IMR-90 (cell line): Measurements from ENCODE around the gene ACOX2. TPM values are rescaled to one million over a fixed set of nuclear protein-coding genes. Genes with fewer than 3 reads are reported as not detected.

Source experiments
- ATAC-seq: fragments of 200-7000 bp; cut with Tn5 transposase; 2 replicates; pipeline ENCODE4 v1.9.1; 2020; ENCODE audit warnings: low read depth, mild to moderate bottlenecking, moderate library complexity
- BruUV-seq: library from RNA; stranded (reverse); fragments of 400-500 nt; replicated peaks from 2 replicates; lab custom pipeline; 2021; lab: Mats Ljungman, UMichigan
- CTCF ChIA-PET: fragments of 300-600 bp; formaldehyde crosslinking; extraction: SDS; loops from one replicate; lab custom pipeline; 2021; ENCODE audit warnings: antibody characterized with exemption; lab: Yijun Ruan, JAX
- POLR2A ChIA-PET: fragments of 300-600 bp; sonication (Branson Sonifier 250); formaldehyde crosslinking; loops from one replicate; lab custom pipeline; 2022; ENCODE audit warnings: antibody characterized with exemption; ENCODE audit not compliant: unreplicated experiment; lab: Charles Lee
- DNase-seq: peaks from one replicate; pipeline ENCODE4 v3.0.0; 2013
- H2AFZ ChIP-seq: replicated peaks from 2 replicates; pipeline ENCODE3; 2013; ENCODE audit warnings: low read length, mild to moderate bottlenecking; ENCODE audit not compliant: poor library complexity
- H2AK5ac ChIP-seq: 2 replicates; pipeline ENCODE4 v1.6.1; 2013; ENCODE audit warnings: low read depth, low read length, inconsistent platforms
- H2AK9ac ChIP-seq: replicated peaks from 2 replicates; pipeline ENCODE3; 2013; ENCODE audit warnings: mild to moderate bottlenecking, low read depth, low read length, moderate library complexity; ENCODE audit not compliant: poor library complexity
- H2BK120ac ChIP-seq: 2 replicates; pipeline ENCODE4 v1.6.1; 2013; ENCODE audit warnings: low read depth, low read length, inconsistent platforms
- H2BK15ac ChIP-seq: 3 replicates; pipeline ENCODE4 v1.6.1; 2013; ENCODE audit warnings: low read depth, low read length, inconsistent platforms
- H2BK20ac ChIP-seq: 2 replicates; pipeline ENCODE4 v1.6.1; 2013; ENCODE audit warnings: low read depth, mild to moderate bottlenecking, inconsistent platforms, low read length, moderate library complexity
- H2BK5ac ChIP-seq: 2 replicates; pipeline ENCODE4 v1.6.1; 2013; ENCODE audit warnings: mild to moderate bottlenecking, low read depth, low read length, inconsistent platforms; ENCODE audit not compliant: poor library complexity, severe bottlenecking
- H3K14ac ChIP-seq: replicated peaks from 2 replicates; pipeline ENCODE4 v1.6.1; 2013; ENCODE audit warnings: low read depth, low read length, inconsistent platforms
- H3K18ac ChIP-seq: 2 replicates; pipeline ENCODE4 v1.6.1; 2013; ENCODE audit warnings: low read depth, low read length, control low read depth
- H3K23ac ChIP-seq: 2 replicates; pipeline ENCODE4 v1.6.1; 2013; ENCODE audit warnings: low read depth, low read length, inconsistent platforms
- H3K27ac ChIP-seq: 2 replicates; pipeline ENCODE4 v1.5.1; 2013; ENCODE audit warnings: mild to moderate bottlenecking, control low read depth, low read length; ENCODE audit not compliant: insufficient read depth
- H3K27me3 ChIP-seq: 2 replicates; pipeline ENCODE4 v1.6.1; 2013; ENCODE audit warnings: low read length; ENCODE audit not compliant: control insufficient read depth, insufficient read depth
- H3K36me3 ChIP-seq: 2 replicates; pipeline ENCODE4 v1.6.1; 2013; ENCODE audit warnings: low read length, mixed read lengths; ENCODE audit not compliant: control insufficient read depth, insufficient read depth
- H3K4ac ChIP-seq: 2 replicates; pipeline ENCODE4 v1.6.1; 2013; ENCODE audit warnings: low read depth, low read length, inconsistent platforms
- H3K4me1 ChIP-seq: 2 replicates; pipeline ENCODE4 v1.6.1; 2013; ENCODE audit warnings: low read length, mixed read lengths; ENCODE audit not compliant: control insufficient read depth, insufficient read depth
- H3K4me2 ChIP-seq: 2 replicates; pipeline ENCODE4 v1.6.1; 2013; ENCODE audit warnings: low read depth, mild to moderate bottlenecking, control low read depth, low read length, moderate library complexity
- H3K4me3 ChIP-seq: 2 replicates; pipeline ENCODE4 v1.5.1; 2013; ENCODE audit warnings: low read depth, mild to moderate bottlenecking, control low read depth, low read length, moderate library complexity; ENCODE audit not compliant: insufficient read depth
- H3K56ac ChIP-seq: 2 replicates; pipeline ENCODE4 v1.6.1; 2013; ENCODE audit warnings: low read length, inconsistent platforms; ENCODE audit not compliant: insufficient read depth; ENCODE audit errors: extremely low read depth
- H3K79me1 ChIP-seq, 2 experiments: 2 replicates each; pipeline ENCODE4 v1.6.1; 2013; ENCODE audit warnings: low read length in 2 of 2, inconsistent platforms in 1 of 2, low read depth in 1 of 2
- H3K9ac ChIP-seq: 2 replicates; pipeline ENCODE4 v1.6.1; 2013; ENCODE audit warnings: low read depth, low read length, control low read depth
- H3K9me1 ChIP-seq: 2 replicates; pipeline ENCODE4 v1.6.1; 2013; ENCODE audit warnings: low read length, inconsistent platforms; ENCODE audit not compliant: insufficient read depth
- H3K9me3 ChIP-seq: 2 replicates; pipeline ENCODE4 v1.6.1; 2013; ENCODE audit warnings: low read length; ENCODE audit not compliant: control insufficient read depth, insufficient read depth
- H4K20me1 ChIP-seq: 2 replicates; pipeline ENCODE4 v1.6.1; 2013; ENCODE audit warnings: low read length, inconsistent platforms; ENCODE audit not compliant: insufficient read depth
- H4K5ac ChIP-seq: 2 replicates; pipeline ENCODE4 v1.6.1; 2013; ENCODE audit warnings: mild to moderate bottlenecking, low read depth, low read length, control low read depth
- H4K8ac ChIP-seq, 2 experiments: 2 replicates each; pipeline ENCODE4 v1.6.1; 2013; ENCODE audit warnings: low read depth in 2 of 2, low read length in 2 of 2, control low read depth in 1 of 2, inconsistent platforms in 1 of 2
- H4K91ac ChIP-seq: 2 replicates; pipeline ENCODE4 v1.6.1; 2013; ENCODE audit warnings: low read depth, low read length, inconsistent platforms; ENCODE audit not compliant: insufficient read depth
- BHLHE40 ChIP-seq: fragments of 150-350 bp; IDR thresholded peaks from 2 replicates; pipeline ENCODE4 v1.6.1; 2016; ENCODE audit warnings: mild to moderate bottlenecking, low read depth, low read length
- CEBPB ChIP-seq: IDR thresholded peaks from 2 replicates; pipeline ENCODE4 v1.6.1; 2012; ENCODE audit warnings: low read depth, low read length, improper control_type of control experiment
- CHD1 ChIP-seq: IDR thresholded peaks from 2 replicates; pipeline ENCODE4 v1.6.1; 2012; ENCODE audit warnings: low read depth, low read length, improper control_type of control experiment
- FOS ChIP-seq: fragments of 150-350 bp; IDR thresholded peaks from 2 replicates; pipeline ENCODE4 v1.6.1; 2016; ENCODE audit warnings: low read depth, low read length
- MAFK ChIP-seq: IDR thresholded peaks from 2 replicates; pipeline ENCODE4 v1.6.1; 2012; ENCODE audit warnings: low read depth, low read length, improper control_type of control experiment
- MAZ ChIP-seq: IDR thresholded peaks from 2 replicates; pipeline ENCODE4 v1.6.1; 2012; ENCODE audit warnings: low read depth, mild to moderate bottlenecking, low read length, improper control_type of control experiment, moderate library complexity, borderline replicate concordance
- MXI1 ChIP-seq: IDR thresholded peaks from 2 replicates; pipeline ENCODE4 v1.6.1; 2012; ENCODE audit warnings: low read depth, mild to moderate bottlenecking, low read length, moderate library complexity, borderline replicate concordance
- NFE2L2 ChIP-seq: fragments of 150-350 bp; IDR thresholded peaks from 2 replicates; pipeline ENCODE4 v1.6.1; 2016; ENCODE audit warnings: low read depth, mild to moderate bottlenecking, low read length
- POLR2A ChIP-seq: IDR thresholded peaks from 2 replicates; pipeline ENCODE4 v1.6.1; 2012; ENCODE audit warnings: mild to moderate bottlenecking, low read depth, low read length
- RAD21 ChIP-seq: IDR thresholded peaks from 2 replicates; pipeline ENCODE4 v1.6.1; 2012; ENCODE audit warnings: low read length, improper control_type of control experiment
- RCOR1 ChIP-seq: IDR thresholded peaks from 2 replicates; pipeline ENCODE4 v1.6.1; 2012; ENCODE audit warnings: mild to moderate bottlenecking, low read length, improper control_type of control experiment; ENCODE audit not compliant: insufficient replicate concordance
- RFX5 ChIP-seq: IDR thresholded peaks from 2 replicates; pipeline ENCODE4 v1.8.0; 2012; ENCODE audit warnings: low read depth, mild to moderate bottlenecking, low read length, moderate library complexity
- WGBS, 2 experiments: methylation state at CpG; one replicate each; pipeline versions ENCODE4 v1.1.5 to v1.1.7; 2013; ENCODE audit warnings: missing lambda C conversion rate in 2 of 2; ENCODE audit not compliant: insufficient read length in 1 of 2; ENCODE audit errors: extremely low coverage in 2 of 2; 5-methylcytosine and 5-hydroxymethylcytosine counted together
- dilution Hi-C: fragments of 300-500 bp; cut with HindIII; formaldehyde crosslinking; loops from one replicate; pipeline ENCODE4 v1.14.3; 2018; ENCODE audit warnings: low sequenced_read_pairs; ENCODE audit not compliant: unreplicated experiment
- in situ Hi-C: fragments of 300-500 bp; cut with MboI; formaldehyde crosslinking; loops from 3 replicates; pipeline ENCODE4 v1.14.3; 2019; ENCODE audit warnings: low sequenced_read_pairs, inconsistent platforms, mixed read lengths
- intact Hi-C: fragments of 100-400 bp; cut with micrococcal nuclease; formaldehyde crosslinking; loops from 2 replicates; pipeline ENCODE4 v1.10.0; 2022
- polyA plus RNA-seq, 3 experiments: library from polyadenylated mRNA; depleted of rRNA; stranded (reverse); fragments of >200 nt; gene quantifications; 2 replicates each; pipeline ENCODE4 v1.2.3, GENCODE V29; 2012; ENCODE audit warnings: low replicate concordance in 1 of 3
- total RNA-seq: library from RNA; depleted of rRNA; stranded (reverse); fragments of >200 nt; gene quantifications from 2 replicates; pipeline ENCODE4 v1.2.3, GENCODE V29; 2012
- TF ChIP-seq, protein P1 (sequence below): fragments of 150-350 bp; IDR thresholded peaks from 2 replicates; pipeline ENCODE4 v1.6.1; 2016; ENCODE audit warnings: low read depth, mild to moderate bottlenecking, low read length, moderate library complexity, borderline replicate concordance
- TF ChIP-seq, protein P2 (sequence below): conservative IDR thresholded peaks from 2 replicates; pipeline ENCODE4 v1.5.1; 2012; ENCODE audit warnings: mild to moderate bottlenecking, low read depth, low read length, improper control_type of control experiment

The ACOX2 gene
- total and polyA plus RNA-seq, 2 of the 4 experiments (the other 2 are of a cell fraction): 15.6 to 32.9 TPM

DNA sequence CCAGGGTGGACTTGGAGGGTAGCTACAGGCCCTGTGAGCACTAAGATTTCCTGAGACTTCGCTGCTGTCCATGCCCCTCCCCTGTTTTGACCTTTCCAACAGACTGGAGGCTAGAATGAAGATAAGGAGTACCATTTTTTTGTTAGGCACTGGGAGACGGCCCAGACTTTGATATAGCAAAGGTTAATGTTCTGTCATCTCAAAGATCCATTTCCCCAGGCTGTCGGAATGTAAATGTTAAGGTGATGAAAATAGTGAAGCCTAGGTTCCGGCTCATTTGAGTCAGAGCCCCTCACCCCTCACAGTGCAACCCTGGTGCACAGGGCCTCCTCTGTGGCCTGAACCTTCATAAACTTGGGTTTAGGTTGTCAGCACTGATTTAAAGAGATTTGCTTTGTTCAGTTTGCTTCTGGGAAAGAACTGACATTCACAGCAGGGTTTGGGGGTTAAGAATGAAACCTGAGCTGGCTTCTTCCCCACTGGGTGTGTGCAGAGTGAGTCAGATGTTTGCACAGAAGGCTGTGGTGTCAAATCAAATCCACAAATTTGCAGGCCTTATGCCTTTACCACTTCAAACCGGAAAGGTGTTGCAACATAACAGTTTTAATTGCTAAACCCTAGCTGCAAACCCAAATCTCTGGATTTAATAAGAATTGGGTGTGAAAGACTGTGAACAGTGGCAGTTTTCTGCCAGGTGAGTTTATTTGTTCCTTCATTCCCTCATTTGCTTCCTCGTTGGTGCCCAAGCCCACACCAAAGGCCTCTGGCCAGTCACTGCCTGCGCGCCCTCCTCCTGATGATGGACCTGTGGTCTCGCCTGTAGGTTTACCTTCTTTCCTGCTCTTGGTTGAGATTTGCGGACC, 65.7 kb downstream of the ACOX2 start:
- H2BK5ac ChIP-seq: peak overlapping the region; percentile 41
- peak overlapping the region; percentile 63 for H3K18ac ChIP-seq
- H3K9me1 ChIP-seq: peaks cover 10% of the 10 kb centered on the region
- H2AK9ac ChIP-seq: peak overlapping the region; percentile 48
- no peaks in the 10 kb centered on the region for H3K9me3 ChIP-seq
- intact Hi-C loops (loop anchor here (5.0 kb wide), 1 partner anchor 34 kb away; no protein-coding TSS in a partner anchor), dilution Hi-C loops (no loop called here), in situ Hi-C loops (no loop called here)
- H3K4ac ChIP-seq: peak overlapping the region; percentile 66
- no peaks in the 10 kb centered on the region for H4K20me1 ChIP-seq
- peak overlapping the region; percentile 36; the same call in 1 of the 2 replicates for H2AK5ac ChIP-seq
- H3K4me1 ChIP-seq: peaks cover 14% of the 10 kb centered on the region
- H2BK15ac ChIP-seq: peak overlapping the region; percentile 81; the same call in 1 of the 3 replicates
- H2AFZ ChIP-seq: peak overlapping the region; percentile 76
- no peaks in the 10 kb centered on the region for H3K79me1 ChIP-seq
- peak overlapping the region; percentile 69 for H3K4me2 ChIP-seq
- 0 out of 2 replicates have a peak, but pooled peaks cover 1% of the 10 kb centered on the region for H3K27me3 ChIP-seq
- H2BK120ac ChIP-seq: peak overlapping the region; percentile 48; the same call in 1 of the 2 replicates
- no TSS peak for BruUV-seq
- H3K27ac ChIP-seq: peak overlapping the region; percentile 61
- DNase-seq (peak; percentile 83), ATAC-seq (peak; percentile 88)
- 90% methylated on average over 3 of the region's 10 CpGs; no CpG with 5 or more reads in 1 of the 2 experiments for WGBS, 2 experiments
- H3K4me3 ChIP-seq: no peak overlapping the region
- H2BK20ac ChIP-seq: no peak overlapping the region
- H4K8ac ChIP-seq: peak overlapping the region; percentile 1 to 62; a peak in 3 of 4 replicates
- H3K23ac ChIP-seq: peak overlapping the region; percentile 26; the same call in 1 of the 2 replicates
- ChIA-PET CTCF (interaction anchor here (0.6 to 1.4 kb wide), 5 partner anchors 8 to 1840 kb away, joined by 3 to 5 read pairs (median 3); no protein-coding TSS in a partner anchor), POLR2A (interaction anchor here (1.1 kb wide), 1 partner anchor 21 kb away, joined by 3 read pairs; no protein-coding TSS in a partner anchor)
- H3K14ac ChIP-seq: peak overlapping the region; percentile 37
- H3K36me3 ChIP-seq: no peaks in the 10 kb centered on the region
- no peak overlapping the region for H3K9ac ChIP-seq
- no peak for TF ChIP-seq MXI1
- TF ChIP-seq, protein P1, sequence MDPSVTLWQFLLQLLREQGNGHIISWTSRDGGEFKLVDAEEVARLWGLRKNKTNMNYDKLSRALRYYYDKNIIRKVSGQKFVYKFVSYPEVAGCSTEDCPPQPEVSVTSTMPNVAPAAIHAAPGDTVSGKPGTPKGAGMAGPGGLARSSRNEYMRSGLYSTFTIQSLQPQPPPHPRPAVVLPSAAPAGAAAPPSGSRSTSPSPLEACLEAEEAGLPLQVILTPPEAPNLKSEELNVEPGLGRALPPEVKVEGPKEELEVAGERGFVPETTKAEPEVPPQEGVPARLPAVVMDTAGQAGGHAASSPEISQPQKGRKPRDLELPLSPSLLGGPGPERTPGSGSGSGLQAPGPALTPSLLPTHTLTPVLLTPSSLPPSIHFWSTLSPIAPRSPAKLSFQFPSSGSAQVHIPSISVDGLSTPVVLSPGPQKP: no peak
- no peak for TF ChIP-seq RCOR1
- TF ChIP-seq MAZ: no peak
- TF ChIP-seq BHLHE40: peak; percentile 59
- TF ChIP-seq NFE2L2: no peak
- no peak for TF ChIP-seq POLR2A
- TF ChIP-seq CEBPB: peak; percentile 96
- TF ChIP-seq, protein P2, sequence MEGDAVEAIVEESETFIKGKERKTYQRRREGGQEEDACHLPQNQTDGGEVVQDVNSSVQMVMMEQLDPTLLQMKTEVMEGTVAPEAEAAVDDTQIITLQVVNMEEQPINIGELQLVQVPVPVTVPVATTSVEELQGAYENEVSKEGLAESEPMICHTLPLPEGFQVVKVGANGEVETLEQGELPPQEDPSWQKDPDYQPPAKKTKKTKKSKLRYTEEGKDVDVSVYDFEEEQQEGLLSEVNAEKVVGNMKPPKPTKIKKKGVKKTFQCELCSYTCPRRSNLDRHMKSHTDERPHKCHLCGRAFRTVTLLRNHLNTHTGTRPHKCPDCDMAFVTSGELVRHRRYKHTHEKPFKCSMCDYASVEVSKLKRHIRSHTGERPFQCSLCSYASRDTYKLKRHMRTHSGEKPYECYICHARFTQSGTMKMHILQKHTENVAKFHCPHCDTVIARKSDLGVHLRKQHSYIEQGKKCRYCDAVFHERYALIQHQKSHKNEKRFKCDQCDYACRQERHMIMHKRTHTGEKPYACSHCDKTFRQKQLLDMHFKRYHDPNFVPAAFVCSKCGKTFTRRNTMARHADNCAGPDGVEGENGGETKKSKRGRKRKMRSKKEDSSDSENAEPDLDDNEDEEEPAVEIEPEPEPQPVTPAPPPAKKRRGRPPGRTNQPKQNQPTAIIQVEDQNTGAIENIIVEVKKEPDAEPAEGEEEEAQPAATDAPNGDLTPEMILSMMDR: no peak
- TF ChIP-seq RAD21: no peak
- TF ChIP-seq MAFK: no peak
- TF ChIP-seq FOS: peak; percentile 53; the same call in 1 of the 2 replicates
- no peak for TF ChIP-seq RFX5
- TF ChIP-seq CHD1: no peak
- H3K56ac ChIP-seq: no peak overlapping the region
- H4K5ac ChIP-seq: peak overlapping the region; percentile 57; the same call in 1 of the 2 replicates
- H4K91ac ChIP-seq: peak overlapping the region; percentile 56
